Measurements from ENCODE around the gene NEDD9.
A peak's percentile ranks its signal among the peaks of the same experiment; 100 is the strongest.

NEDD9 gene

DNA sequence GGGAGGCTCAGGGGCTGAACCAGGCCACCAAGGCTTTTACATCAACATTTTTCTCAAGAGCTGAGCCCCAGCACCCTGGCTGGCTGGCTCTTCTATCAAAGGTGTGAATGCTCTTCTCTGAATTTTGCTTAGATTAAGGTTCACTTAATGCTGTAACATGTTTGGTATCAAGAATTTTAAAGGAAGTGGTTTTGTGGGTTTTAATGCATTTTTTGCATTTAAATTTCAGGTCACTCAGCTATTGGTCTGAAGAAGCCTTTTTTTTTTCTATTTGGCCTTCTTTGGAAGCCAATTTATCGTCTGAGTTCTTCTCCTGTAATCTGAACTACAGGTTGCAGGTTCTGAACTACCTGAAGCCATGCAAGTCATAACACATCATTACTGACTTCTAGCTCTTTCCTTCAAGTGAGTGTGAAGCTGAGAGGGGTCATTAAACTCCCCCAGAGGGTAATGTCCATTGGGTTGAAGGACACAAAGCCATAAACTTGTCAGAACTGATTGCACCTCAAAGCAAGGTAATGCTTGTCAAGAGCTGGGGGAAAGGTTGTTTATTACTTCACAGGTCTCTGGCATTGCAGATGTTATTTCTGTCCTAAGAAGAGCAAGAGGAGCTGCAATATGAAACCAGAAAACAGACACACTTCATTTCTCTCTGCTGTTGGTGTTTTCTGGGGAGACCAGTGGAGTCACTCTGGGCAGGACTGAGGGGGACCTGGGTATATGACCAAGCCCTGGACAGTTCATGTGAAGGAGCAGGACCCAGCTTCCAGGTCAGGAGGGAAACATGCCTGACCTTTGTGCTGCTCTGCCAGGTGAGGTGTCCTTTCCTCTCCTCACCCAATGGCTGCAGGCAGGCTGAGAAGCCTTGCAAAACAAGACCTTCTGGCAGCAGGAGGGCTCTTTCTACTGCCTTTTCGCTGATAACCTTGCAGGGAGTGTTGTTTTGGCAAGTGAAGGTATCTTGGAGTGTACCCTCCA lies 26.1 kb upstream of the NEDD9 start:
- peak; percentile 26 for DNase-seq

DNA sequence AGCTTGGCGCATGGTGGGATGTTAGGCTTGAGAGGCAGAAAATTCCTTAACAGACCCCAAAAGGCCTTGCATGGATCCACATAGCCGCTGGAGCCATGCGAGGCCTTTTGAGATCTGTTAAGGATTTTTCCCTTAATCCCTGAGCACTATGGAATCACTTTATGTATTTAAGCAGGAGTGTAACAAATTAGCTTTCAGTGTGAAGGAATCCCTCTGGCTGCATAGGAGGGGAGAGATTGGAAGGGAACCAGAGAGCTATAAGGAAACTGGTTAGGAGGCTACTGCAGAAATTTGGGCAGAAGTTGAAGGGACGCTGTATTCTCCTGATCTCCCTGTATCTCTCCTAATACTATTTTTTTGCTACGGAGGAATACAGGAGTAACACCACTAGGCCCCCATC lies 23.1 kb upstream of the NEDD9 start:
- no peak for DNase-seq

DNA sequence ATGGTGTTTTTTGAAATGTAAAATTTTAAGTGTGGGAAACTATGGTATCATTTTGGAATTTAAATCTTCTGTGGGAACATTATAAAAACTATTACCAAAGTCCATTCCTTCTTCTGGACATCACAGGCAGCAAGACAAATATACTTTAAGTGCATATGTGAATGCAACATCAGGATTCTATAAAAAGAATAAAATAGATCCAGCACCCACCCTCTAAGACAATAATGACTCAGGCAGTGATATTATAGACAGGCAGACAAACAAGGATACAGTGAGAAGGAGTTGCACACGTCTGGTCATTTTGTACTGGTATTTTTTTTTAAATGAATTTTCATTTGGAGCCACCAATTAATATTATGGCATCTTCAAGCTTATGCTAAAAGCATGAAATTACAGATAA lies 21.1 kb upstream of the NEDD9 start:
- no peak for DNase-seq

DNA sequence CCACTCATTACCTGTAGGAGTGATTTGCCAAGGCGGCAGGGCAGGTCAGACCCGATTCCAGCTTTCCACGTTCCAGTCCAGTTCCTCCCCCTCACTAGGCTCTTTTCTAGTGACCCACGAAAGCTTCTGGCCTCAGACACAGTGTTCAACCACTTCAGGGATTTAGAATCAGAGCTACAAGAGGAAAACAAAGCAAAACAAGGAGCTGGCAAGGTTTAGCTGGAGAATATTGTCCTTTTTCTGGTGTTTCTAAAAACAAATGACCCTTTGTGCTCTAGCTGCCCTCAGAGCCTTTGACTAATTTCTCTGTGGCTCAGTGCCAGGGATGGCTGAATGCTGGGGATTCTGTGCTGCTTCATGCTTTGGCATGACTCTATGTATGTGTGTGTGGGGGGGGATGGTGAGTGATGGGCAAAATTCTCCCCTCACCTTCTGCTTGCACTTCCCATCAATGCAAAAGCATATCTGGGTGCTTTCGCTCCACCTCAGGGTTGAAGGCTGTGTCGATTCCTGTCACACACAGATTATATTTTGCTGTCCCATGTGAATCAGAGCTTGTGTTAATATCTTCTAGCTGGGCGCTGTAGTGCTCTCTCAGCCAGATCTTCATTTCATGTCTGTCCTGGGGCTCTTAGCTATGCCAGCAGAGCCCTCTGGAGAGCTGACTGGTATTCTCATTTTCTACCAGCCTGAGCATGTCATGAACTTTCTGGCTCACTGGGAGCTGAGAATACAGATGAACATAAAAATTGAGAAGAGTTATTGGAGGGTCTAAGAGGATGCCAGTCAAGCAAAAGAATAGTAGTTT lies 19.3 kb upstream of the NEDD9 start:
- no peak for DNase-seq

DNA sequence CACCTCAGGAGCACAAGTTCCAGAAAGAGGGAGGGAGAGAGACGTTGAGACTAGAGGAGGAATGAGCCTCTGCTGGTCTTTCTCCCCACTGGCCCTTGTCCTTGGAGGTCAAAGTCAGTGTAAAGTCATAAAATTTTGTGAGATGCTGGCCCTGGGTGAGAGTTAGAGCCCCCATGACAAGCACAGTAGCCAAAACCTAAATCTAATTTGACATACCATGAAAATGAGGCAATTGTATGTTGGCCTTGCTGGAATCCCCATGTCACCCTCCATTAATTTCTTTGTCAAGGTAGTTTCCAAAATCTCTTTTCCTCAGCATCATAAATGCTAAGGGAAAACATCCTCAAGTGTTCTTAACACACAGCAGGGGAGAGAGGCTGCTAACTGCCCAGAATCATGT lies 17.6 kb upstream of the NEDD9 start:
- DNase-seq = no peak

DNA sequence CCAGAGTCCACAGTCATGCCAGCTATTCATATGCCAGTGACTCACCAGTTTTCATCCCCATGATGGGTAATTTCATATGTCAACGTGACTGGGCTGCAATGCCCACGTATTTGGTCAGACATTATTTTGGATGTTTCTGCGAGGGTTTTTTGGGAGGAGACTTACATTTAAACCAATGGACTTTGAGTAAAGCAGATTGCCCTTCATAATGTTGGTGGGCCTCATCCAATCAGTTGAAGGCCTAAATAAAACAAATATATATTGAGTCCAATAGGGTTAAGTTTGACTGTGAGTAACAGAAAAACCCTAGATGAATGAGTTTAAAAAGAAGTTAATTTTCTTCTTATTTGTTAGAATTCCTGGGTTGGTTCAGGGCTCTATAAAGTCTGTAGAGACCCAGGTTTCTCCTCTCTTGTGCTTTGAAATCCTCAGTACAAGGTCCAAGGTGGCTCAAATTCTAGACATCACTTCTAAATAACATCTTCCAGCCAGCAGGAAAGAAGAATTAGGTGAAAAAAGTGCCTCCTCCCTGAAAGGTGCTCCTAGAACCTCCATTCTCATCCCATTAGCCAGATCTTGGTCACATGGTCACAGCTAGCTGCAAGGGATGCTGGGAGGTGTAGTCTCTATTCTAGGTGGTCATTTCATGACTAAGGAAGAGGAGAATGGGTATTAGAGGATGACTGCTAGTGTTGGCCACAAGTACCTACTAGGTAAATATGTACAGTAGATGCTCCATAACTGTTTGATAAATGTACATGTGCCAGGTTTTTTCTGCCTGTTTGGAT lies 16.7 kb upstream of the NEDD9 start:
- DNase-seq = no peak

DNA sequence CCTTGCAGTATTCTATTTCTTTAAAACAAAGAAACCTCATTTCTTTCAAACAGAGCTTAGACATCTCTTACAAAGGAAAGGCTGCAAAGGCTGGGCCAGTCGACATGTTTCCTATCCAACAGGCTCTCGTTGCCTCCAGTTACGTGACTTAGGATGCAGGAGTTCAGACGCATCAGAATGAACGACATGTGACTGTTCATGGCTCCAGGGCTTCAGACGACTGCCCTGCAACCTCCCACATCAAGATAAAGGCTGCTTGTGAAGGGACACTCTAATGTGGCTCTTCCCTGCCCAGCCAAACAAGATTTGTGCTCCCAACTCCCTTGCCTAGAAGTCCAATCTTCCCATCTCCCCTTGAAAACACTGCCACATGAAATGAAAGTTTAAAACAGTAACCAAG lies 14.3 kb upstream of the NEDD9 start:
- DNase-seq = no peak

DNA sequence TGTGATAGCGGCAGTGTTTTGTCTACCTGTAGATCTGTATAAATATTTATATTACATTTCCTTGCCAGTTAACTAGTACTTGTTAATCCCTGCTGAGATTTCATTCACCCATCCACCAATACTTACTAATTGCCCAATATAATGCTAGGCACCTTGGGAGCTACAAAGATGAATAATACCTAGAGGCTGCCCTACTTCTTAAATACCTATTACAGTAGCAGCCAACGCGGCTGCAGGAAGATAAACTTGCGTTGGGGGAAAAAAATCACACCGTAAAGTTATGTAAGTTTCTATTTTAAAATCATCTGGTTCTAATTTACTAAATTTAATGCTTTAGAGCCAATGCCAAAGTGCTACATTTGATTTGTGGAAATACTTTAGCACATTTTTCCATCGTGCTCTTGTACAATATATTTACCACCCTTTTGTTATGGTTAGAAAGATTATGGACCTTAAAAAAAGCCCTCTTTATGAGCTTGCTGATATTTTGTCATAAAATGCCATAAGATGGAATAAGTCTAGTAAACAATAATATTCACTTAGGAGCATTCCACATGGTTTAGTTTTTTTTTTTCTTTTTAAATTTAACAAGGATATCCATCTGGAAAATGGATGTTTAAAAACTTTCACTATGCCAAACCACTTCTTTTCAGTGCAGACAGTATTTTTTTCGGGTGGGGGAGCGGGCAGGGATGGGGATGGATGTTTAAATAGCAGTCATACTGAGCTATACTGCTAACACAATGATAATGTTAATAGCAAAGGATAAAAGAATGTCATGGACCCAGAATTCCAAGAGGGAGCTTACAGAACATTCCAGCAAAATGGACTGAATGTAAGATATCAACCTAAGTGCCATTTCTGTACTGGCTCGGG lies 13.2 kb upstream of the NEDD9 start:
- DNase-seq = no peak

DNA sequence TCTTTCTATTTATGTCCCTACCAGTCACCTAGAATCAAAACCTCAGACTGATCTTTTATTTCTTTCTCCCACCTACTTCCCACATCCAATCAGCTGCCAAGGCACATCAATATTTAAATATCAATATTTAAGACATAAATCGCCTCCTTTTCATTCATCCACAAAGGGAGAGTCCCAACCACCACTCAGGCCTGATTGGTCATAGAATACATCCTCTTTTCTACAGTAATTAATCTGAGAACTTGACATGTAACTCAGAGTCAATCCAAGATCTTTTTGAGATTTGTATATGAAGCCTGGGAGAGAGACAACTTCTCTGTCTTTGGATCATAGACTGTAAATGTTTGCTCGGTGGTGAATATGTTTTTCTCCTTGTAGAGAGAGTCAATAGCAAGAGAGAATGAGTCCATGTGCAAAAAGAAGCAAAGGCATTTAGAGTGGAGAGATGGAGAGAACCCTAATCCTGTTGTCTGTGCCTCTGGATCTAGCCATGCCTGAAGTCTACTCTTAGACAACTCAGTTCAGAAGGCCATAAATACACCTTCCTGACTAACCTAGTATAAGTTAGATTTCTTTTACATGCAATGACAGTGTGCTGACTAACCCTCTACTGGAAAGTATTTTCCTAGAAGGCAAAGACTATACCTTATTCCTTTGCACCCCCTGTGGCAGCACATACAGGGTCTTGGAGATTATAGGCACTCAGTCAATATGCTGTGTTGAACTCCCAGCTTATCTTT lies 12.1 kb upstream of the NEDD9 start:
- DNase-seq = no peak

DNA sequence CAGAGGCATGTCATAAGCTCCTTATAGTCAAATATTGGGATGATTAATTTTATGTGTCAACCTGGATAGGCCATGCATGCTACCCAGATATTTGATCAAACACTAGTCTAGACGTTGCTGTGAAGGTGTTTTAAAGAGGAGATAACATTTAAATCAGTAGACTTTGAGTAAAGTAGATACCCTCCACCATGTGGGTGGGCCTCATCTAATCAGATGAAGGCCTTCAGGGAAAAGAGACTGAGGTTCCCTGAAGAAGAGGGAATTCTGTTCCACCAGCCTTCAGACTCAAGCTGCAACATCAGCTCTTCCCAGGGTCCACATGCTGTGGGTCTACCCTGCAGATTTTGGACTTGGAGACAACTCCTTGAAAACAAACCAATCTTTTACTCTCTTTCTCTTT lies 11.4 kb upstream of the NEDD9 start:
- DNase-seq = no peak

DNA sequence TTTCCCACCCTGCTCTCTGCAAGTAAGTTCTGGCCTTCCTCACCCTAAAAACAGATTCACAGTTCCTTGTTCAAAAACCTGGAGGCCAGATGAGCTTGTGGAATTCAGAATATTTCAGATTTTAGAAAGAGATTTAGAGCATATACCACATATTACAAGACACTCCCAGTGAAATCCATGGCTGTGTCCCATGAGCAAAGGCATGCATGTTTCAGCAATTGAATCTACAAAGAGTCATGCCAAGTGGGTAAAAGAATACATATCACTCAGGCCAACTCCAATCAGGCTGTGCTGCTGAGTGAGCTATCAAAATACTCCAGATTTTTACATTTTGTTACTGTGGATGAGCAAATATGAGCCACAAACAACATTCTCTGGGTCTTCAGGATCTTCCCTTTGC lies 10.2 kb upstream of the NEDD9 start:
- DNase-seq = no peak

DNA sequence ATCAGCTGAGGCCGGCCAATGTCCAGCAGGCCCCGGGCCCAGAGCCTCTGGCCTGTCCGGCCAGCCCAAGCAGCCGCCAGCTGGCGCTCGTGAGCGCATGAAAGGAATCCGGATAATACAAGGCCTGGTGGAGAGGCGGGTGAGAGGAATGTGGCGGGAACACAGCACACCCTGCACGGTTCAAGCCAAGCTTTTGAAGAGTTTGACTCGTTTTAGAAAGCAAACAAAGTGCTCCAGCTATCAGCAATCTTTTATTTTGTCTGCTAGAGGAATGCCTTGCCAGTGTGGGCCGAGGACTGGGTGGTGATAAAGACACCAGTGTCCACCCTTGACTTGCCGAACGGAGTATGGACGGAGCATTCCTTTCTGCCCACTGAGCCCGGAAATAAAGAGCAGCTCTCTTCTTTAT lies 9.3 kb upstream of the NEDD9 start:
- no peak for DNase-seq

DNA sequence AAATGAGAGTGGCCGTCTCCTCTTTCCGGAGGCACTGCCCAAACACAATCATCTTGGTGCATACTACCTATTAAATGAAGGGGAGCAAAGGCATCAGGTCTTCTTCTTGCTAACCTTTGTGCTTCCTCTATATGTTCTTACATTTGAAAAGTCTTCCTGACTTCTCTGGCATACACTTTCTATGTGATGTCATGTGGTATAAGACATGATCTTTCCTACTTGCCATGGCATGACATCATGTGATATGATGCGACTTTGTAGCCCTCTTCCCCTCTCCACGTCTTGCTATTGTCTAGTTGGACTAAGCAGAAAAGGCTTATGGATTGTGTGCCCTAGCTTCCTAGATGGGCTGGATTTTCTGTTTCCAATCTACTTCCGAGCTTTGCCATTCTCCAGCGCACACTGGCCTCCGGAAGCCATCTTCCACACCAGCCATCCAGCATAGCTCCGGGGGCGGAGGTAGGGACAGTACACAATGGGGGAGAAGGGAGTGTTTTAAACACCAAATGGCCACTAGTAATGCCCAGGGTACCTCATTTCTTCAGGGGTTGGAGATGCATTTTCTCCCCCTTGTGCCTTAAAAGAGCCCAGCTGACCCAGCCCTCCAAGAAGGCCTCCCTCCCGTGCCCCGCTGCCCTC lies 8.8 kb upstream of the NEDD9 start:
- no peak for DNase-seq

DNA sequence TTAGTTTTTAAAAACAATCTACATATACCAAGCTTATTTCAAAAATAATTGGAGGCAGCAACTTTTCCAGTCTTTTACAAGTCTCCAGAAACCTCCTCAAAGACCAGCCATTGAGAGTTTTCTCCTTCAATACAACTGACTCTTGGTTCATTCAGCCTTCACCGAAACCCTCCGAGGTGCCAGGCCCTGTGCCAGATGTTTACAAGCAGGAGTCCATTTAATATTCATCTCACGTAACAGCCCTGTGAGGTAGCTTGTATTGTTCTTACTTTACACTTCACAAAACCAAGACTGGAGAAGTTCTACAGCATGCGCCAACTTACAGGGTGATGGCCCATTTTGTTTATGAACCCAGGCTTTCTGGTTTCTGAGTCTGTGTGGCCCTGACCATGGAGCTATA lies 5.5 kb upstream of the NEDD9 start:
- no peak for DNase-seq

DNA sequence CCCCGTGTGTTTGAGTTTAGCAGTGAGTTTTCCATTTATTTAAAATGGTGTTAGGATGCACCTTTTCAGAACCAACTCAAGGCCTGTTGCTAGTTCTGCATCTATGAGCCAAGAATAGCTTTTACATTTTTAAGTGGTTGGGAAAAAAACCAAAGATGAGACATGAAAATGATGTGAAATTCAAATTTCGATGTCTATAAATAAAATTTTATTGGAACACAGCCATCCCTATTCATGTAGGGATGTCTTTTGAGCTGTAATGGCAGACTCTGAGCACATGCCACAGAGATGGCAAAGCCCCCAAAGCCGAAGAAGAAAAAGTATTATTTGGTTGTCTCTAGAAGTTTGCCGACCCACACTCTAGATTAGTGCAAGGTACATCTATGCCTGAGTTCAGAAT lies 5.0 kb upstream of the NEDD9 start:
- DNase-seq = no peak

DNA sequence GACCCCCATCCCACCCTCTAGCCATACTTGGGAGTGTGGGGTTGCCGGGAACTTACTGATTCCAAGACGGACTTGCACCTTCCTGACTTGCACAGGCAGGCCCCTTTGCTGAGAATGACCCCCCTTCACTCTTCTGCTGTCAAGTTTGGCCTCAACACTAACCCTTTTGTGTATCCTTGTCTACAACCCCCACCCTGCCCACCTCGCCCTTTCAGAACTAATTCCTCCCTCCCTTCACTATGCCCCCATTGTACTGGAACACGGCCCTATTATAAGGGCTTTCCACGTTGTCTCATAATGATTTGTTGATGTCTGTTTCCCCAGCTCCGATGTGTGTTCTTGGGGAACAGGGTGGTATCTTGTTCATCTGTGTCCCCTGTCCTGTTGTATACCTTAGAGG lies 4.4 kb upstream of the NEDD9 start:
- no peak for DNase-seq

DNA sequence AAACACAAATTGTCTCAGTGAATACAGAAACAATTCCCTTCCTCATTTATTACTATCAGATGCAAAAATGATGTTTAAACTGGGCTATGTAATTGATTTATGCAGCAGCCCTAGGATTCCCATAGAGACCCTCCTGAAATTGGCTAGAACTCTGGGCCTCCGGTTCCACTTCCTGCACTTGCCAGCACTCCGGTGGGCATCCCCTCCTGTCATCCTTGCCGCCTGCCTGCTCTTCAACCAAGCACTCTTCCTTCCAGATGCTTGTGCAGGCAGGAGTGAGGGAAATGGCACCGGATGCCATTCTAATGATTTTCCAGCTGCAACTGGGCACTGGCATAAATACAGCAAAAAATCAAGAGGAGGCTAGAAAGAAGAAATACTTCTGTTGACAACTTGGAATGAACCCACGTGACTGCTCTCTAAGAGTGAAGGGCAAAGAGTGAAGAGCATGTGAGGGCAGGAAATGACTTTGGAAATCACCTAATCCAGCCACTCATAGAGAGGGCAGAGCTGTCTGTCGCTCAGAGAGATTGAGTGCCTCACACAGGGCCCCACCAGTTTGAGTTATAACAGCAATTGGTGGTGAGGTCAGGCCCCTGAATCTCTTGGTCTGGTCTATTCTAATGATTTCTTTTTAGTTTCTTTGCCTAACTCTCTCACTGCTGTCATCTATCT lies 3.7 kb upstream of the NEDD9 start:
- peak; percentile 39 for DNase-seq

DNA sequence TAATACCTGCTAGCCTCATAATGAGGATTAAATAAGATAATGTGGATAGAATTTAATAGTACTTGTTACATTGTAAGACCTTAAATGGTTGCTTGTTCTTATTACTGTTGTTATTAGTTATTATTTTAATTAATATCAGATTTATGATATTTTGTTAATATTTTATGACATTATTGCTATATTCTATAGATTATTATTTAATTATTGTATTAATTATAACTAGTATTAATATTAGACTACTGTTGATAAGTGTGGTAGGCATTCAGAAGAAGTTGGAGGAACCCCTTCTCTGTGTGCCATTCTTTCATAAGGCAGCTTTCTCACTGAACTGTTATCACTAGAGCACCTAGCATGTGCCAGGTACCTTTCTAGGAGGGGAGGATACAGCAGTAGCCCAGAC lies 2.6 kb upstream of the NEDD9 start:
- DNase-seq = no peak

DNA sequence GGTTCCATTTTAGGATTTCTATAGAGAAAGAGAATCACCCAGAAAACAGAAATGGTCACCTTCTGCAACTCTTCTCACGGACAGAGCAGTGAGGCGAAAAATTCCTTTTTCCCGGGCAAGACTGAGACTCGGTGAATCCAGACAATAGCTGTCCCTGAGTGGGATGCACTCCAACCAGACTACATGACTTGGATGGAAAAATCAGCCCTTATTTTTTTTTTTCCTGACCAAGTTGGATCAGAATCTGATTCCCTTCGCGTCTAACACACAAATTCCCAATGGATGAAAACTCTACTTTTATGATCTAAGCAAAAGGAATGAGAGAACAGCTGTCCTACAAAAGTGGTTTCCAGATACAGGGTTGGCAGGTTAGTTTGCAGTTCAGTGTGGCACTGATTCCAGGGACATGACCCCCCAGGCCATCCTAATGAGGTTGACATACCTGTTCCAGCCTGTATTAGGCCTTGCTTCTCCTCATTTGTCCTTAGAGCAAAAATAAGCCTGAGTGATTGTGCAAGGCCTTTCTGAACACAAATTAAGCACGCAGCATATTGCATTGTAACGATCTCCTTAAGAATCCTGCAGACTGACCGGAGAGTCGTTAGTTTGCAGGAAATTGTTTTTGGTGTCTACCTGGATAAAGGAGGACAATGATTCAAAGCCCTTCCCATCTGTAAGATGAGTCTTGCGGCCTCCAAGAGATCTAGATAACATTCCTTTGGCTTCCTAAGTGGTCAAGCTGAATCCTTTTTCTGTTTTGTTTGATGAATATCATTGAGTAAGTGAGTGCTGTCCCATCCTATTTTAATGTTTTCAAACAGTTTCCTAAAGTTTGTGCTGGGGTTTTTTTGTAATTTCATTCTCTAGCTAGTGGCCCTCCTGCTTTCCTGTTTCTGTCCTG lies 1.5 kb upstream of the NEDD9 start:
- no peak for DNase-seq

Measured in CD4-positive, alpha-beta T cell treated with Interleukin-17A for 4 hours (primary cell).